ENCODE data around the gene CST7. TPM values are rescaled to one million over a fixed set of nuclear protein-coding genes. Genes with fewer than 3 reads are reported as not detected.

The CST7 gene
- total RNA-seq, 1 experiment from 2014 or later, result not detected

DNA sequence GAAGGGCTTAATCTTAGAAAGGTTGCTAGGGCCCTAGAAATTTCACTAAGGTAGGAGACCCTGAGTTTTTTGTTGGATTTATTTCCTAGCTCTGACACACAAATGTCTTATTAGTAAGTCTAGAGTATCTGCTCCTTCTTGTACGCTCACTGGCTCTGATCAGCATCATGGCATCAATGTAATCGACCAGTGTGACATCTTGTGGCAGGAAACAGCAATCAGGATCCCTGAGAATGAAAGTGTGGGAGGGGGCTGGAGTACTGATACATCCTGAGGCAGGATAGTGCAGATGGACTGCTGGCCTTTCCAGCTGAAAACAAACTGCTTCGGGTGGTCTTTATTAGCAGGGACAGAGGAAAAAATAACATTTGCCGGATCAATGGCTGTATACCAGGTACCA is 10.0 kb upstream of the CST7 start:
- WGBS (ENCODE audit: extremely low coverage, insufficient read length, low lambda C conversion rate), result no CpG with 5 or more reads among the region's 4 CpGs
- H3T11ph ChIP-seq (ENCODE audit: low read length), result no peak overlapping the region
- H3K4me1 ChIP-seq (ENCODE audit: insufficient read depth, low read length), result no peaks in the 10 kb centered on the region
- no peak overlapping the region for H3K23ac ChIP-seq (ENCODE audit: insufficient read length, low read depth, low read length)
- no peaks in the 10 kb centered on the region for H3K4me1 Mint-ChIP-seq
- H3K9me3 ChIP-seq (ENCODE audit: control insufficient read depth, low read depth, low read length), result no peaks in the 10 kb centered on the region
- H4K91ac ChIP-seq (ENCODE audit: insufficient read length, low read depth, low read length), result no peak overlapping the region
- H3K79me2 ChIP-seq (ENCODE audit: insufficient read depth, low read length), result no peaks in the 10 kb centered on the region
- no peak overlapping the region for H4K8ac ChIP-seq (replicated peaks; ENCODE audit: insufficient read length, low read depth, low read length)
- no peak overlapping the region for H2BK20ac ChIP-seq (ENCODE audit: low read depth, low read length, poor library complexity, severe bottlenecking)
- H2AFZ ChIP-seq (ENCODE audit: low read length), result no peak overlapping the region
- H2AK5ac ChIP-seq (ENCODE audit: insufficient read length, low read length), result no peak overlapping the region
- no peak overlapping the region for H3K14ac ChIP-seq (ENCODE audit: insufficient read depth, low read length)
- no peak overlapping the region for H3K4me2 ChIP-seq (ENCODE audit: insufficient read depth, insufficient read length, low read length)
- no peak overlapping the region for H2BK15ac ChIP-seq (ENCODE audit: low read depth, low read length)
- peaks cover 7% of the 10 kb centered on the region; the same call in 1 of the 2 replicates for H3K27me3 Mint-ChIP-seq (ENCODE audit: low read depth)
- H3K23me2 ChIP-seq (ENCODE audit: insufficient read length, low read depth, low read length, poor library complexity, severe bottlenecking), result no peaks in the 10 kb centered on the region
- H2BK5ac ChIP-seq (ENCODE audit: insufficient read length, low read length), result no peak overlapping the region
- no peak overlapping the region for H3K4ac ChIP-seq (ENCODE audit: low read depth, low read length)
- H3K9ac ChIP-seq (ENCODE audit: extremely low read depth, insufficient read length, low read length), result no peak overlapping the region
- H3K36me3 Mint-ChIP-seq (ENCODE audit: insufficient read depth in 1 of 3, low read depth in 3 of 3), result peaks cover 0 to 8% (median 5%) of the 10 kb centered on the region in 3 experiments; a peak in 2 of 7 replicates
- no peak overlapping the region for H2BK12ac ChIP-seq (ENCODE audit: insufficient read length, low read depth, low read length)
- H3K27ac Mint-ChIP-seq, result no peak overlapping the region
- no peak overlapping the region for H3K27ac ChIP-seq (ENCODE audit: insufficient read length, low read depth, low read length)
- no peak overlapping the region for H4K5ac ChIP-seq (ENCODE audit: insufficient read length, low read depth, low read length)
- H2BK120ac ChIP-seq (ENCODE audit: low read depth, low read length, poor library complexity, severe bottlenecking), result no peak overlapping the region
- H3K9me3 Mint-ChIP-seq, result peaks cover 18 to 32% of the 10 kb centered on the region in 2 experiments; a peak in 4 of 5 replicates
- H3K56ac ChIP-seq (ENCODE audit: insufficient read length, low read depth, low read length), result no peak overlapping the region
- no peaks in the 10 kb centered on the region for H4K20me1 ChIP-seq (ENCODE audit: control insufficient read depth, insufficient read depth, insufficient read length)
- no peaks in the 10 kb centered on the region for H3K79me1 ChIP-seq (ENCODE audit: insufficient read depth, low read depth, low read length, poor library complexity, severe bottlenecking)
- no peak overlapping the region for H3K18ac ChIP-seq (ENCODE audit: insufficient read length, low read depth, low read length)
- no peaks in the 10 kb centered on the region for H3K27me3 ChIP-seq (ENCODE audit: insufficient read depth, low read length)
- DNase-seq, result no peak
- no peak overlapping the region for H3K4me3 Mint-ChIP-seq
- TF ChIP-seq, protein P1, sequence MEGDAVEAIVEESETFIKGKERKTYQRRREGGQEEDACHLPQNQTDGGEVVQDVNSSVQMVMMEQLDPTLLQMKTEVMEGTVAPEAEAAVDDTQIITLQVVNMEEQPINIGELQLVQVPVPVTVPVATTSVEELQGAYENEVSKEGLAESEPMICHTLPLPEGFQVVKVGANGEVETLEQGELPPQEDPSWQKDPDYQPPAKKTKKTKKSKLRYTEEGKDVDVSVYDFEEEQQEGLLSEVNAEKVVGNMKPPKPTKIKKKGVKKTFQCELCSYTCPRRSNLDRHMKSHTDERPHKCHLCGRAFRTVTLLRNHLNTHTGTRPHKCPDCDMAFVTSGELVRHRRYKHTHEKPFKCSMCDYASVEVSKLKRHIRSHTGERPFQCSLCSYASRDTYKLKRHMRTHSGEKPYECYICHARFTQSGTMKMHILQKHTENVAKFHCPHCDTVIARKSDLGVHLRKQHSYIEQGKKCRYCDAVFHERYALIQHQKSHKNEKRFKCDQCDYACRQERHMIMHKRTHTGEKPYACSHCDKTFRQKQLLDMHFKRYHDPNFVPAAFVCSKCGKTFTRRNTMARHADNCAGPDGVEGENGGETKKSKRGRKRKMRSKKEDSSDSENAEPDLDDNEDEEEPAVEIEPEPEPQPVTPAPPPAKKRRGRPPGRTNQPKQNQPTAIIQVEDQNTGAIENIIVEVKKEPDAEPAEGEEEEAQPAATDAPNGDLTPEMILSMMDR (conservative IDR thresholded peaks at IDR 0.05), result no peak
